K562 (cell line): ENCODE measurements around the gene DAAM1. TPM values are rescaled to one million over a fixed set of nuclear protein-coding genes. Genes with fewer than 3 reads are reported as not detected.

Source experiments
- ATAC-seq: fragments of 200-7000 bp; cut with Tn5 transposase; 3 replicates; pipeline ENCODE4 v1.9.1; 2020; ENCODE audit warnings: moderate library complexity
- BruUV-seq: library from RNA; stranded (reverse); fragments of 400-500 nt; replicated peaks from 2 replicates; lab custom pipeline; 2021; lab: Mats Ljungman, UMichigan
- CTCF ChIA-PET: fragments of 300-600 bp; formaldehyde crosslinking; extraction: SDS; loops from one replicate; lab custom pipeline; 2021; ENCODE audit warnings: low intra/inter-chr PET ratio; lab: Yijun Ruan, JAX
- POLR2A ChIA-PET: fragments of 300-600, 350-650 bp; sonication (Branson Sonifier 250); formaldehyde crosslinking; extraction: SDS; loops from one replicate; lab custom pipeline; 2021; ENCODE audit warnings: antibody characterized with exemption, inconsistent platforms; lab: Yijun Ruan, JAX
- DNase-seq, 4 experiments: peaks; one replicate each; pipeline versions ENCODE4 v3.0.0 to v3.0.0-alpha.2; 2011 to 2018; ENCODE audit warnings: low spot score in 3 of 4, mixed read lengths in 3 of 4; ENCODE audit errors: extremely low read depth in 1 of 4
- FAIRE-seq: peaks from 2 replicates; lab custom pipeline; 2011; peaks lifted over from hg19 to GRCh38; lab: Jason Lieb, UNC
- H2AFZ ChIP-seq: 2 replicates; pipeline ENCODE4 v1.6.0; 2011; ENCODE audit warnings: low read depth, low read length, control low read depth, inconsistent platforms
- H3K27ac ChIP-seq: fragments of 200-600 bp; 3 replicates; pipeline ENCODE4 v1.8.0; 2011; ENCODE audit warnings: low read depth, mild to moderate bottlenecking, control low read depth, inconsistent platforms, low read length, moderate library complexity, mixed read lengths; ENCODE audit errors: extremely low read depth
- H3K27me3 ChIP-seq, 2 experiments: fragments of 300-600 bp in 1 of 2; 2 replicates in 1 of 2; 3 replicates in 1 of 2; pipeline versions ENCODE4 v1.6.0 to v1.8.0; 2011; ENCODE audit warnings: inconsistent platforms in 2 of 2, low read length in 2 of 2, mild to moderate bottlenecking in 1 of 2, mixed read lengths in 1 of 2, moderate library complexity in 1 of 2; ENCODE audit not compliant: control insufficient read depth in 2 of 2, insufficient read depth in 2 of 2
- H3K36me3 ChIP-seq: fragments of 300-600 bp; 3 replicates; pipeline ENCODE4 v1.8.0; 2011; ENCODE audit warnings: mild to moderate bottlenecking, low read length, inconsistent platforms; ENCODE audit not compliant: control insufficient read depth, insufficient read depth
- H3K4me1 ChIP-seq, 2 experiments: fragments of 200-600 bp in 1 of 2; replicated peaks in 1 of 2; 2 replicates in 1 of 2; 3 replicates in 1 of 2; pipeline versions ENCODE4 v1.5.1 to v1.8.0; 2011; ENCODE audit warnings: inconsistent platforms in 2 of 2, low read length in 2 of 2, mild to moderate bottlenecking in 1 of 2, mixed read lengths in 1 of 2, moderate library complexity in 1 of 2; ENCODE audit not compliant: control insufficient read depth in 2 of 2, insufficient read depth in 2 of 2
- H3K4me2 ChIP-seq: 2 replicates; pipeline ENCODE4 v1.6.1; 2011; ENCODE audit warnings: low read length, control low read depth, inconsistent platforms, mixed read lengths; ENCODE audit not compliant: insufficient read depth
- H3K4me3 ChIP-seq: fragments of 200-600 bp; sonication (generic), shearing (Covaris generic); 2 replicates; pipeline ENCODE4 v1.5.1; 2016; ENCODE audit warnings: control low read depth, inconsistent platforms
- H3K79me2 ChIP-seq: fragments of 200-600 bp; 3 replicates; pipeline ENCODE4 v1.8.0; 2011; ENCODE audit warnings: low read length, inconsistent platforms; ENCODE audit not compliant: control insufficient read depth, insufficient read depth
- H3K9ac ChIP-seq, 2 experiments: 2 replicates each; pipeline versions ENCODE4 v1.6.0 to v1.6.1; 2011; ENCODE audit warnings: low read depth in 2 of 2, low read length in 2 of 2, control low read depth in 1 of 2, inconsistent platforms in 1 of 2, mild to moderate bottlenecking in 1 of 2, mixed read lengths in 1 of 2; ENCODE audit not compliant: insufficient read depth in 1 of 2
- H3K9me1 ChIP-seq: one replicate; pipeline ENCODE4 v1.6.0; 2011; ENCODE audit warnings: inconsistent platforms, mild to moderate bottlenecking, low read length, moderate library complexity; ENCODE audit not compliant: control insufficient read depth, insufficient read depth
- H3K9me3 ChIP-seq: replicated peaks from 2 replicates; pipeline ENCODE4 v1.5.1; 2011; ENCODE audit warnings: low read depth, low read length, inconsistent platforms; ENCODE audit not compliant: control insufficient read depth, insufficient read depth
- H4K20me1 ChIP-seq: replicated peaks from 2 replicates; pipeline ENCODE4 v1.6.1; 2011; ENCODE audit warnings: low read length, inconsistent platforms, mixed read lengths; ENCODE audit not compliant: control insufficient read depth, insufficient read depth
- CHD2 ChIP-seq: IDR thresholded peaks from 2 replicates; pipeline ENCODE4 v1.6.1; 2011; ENCODE audit warnings: low read depth, low read length
- HSF4 ChIP-seq: fragments of 250-450 bp; sonication (Bioruptor Pico); IDR thresholded peaks from 2 replicates; pipeline ENCODE4 v2.1.2; 2022; ENCODE audit warnings: mild to moderate bottlenecking, moderate library complexity, borderline replicate concordance
- PCBP2 ChIP-seq: fragments of 200-400 bp; formaldehyde crosslinking; IDR thresholded peaks from 2 replicates; pipeline ENCODE4 v1.6.1; 2018; ENCODE audit warnings: low read length, low read depth, mild to moderate bottlenecking, moderate library complexity; ENCODE audit not compliant: poor library complexity, severe bottlenecking
- STAT5B ChIP-seq: fragments of 250-450 bp; sonication (Bioruptor Pico); IDR thresholded peaks from 2 replicates; pipeline ENCODE4 v1.8.0; 2021; ENCODE audit warnings: mild to moderate bottlenecking, inconsistent platforms
- TEAD2 ChIP-seq: fragments of 450-650 bp; IDR thresholded peaks from 2 replicates; pipeline ENCODE4 v1.6.1; 2016; ENCODE audit warnings: missing genetic modification characterization, control low read depth, missing compliant biosample characterization
- XRCC5 ChIP-seq: fragments of 200-400 bp; formaldehyde crosslinking; IDR thresholded peaks from 2 replicates; pipeline ENCODE4 v1.6.1; 2017; ENCODE audit warnings: low read depth, mild to moderate bottlenecking, low read length
- whole genome bisulfite sequencing: fragments of 100-300 bp; shearing (Covaris generic); methylation state at CpG from one replicate; pipeline ENCODE4 v1.1.6; 2016; ENCODE audit warnings: low coverage, mixed read lengths; ENCODE audit not compliant: insufficient coverage; ENCODE audit errors: missing lambda C conversion rate; 5-methylcytosine and 5-hydroxymethylcytosine counted together
- in situ Hi-C: fragments of 300-500 bp; cut with MboI; formaldehyde crosslinking; loops from 4 replicates; pipeline ENCODE4 v1.15.0; 2018; ENCODE audit warnings: inconsistent platforms, mixed read lengths
- intact Hi-C: fragments of 100-400 bp; cut with micrococcal nuclease; formaldehyde crosslinking; loops from 2 replicates; pipeline ENCODE4 v1.14.2; 2022
- polyA plus RNA-seq, 8 experiments: library from polyadenylated mRNA; depleted of rRNA in 4 of 8; stranded (reverse) in 5 of 8; unstranded in 3 of 8; fragments of >200 nt; fragmentation: Nextera tagmentation in 2 of 8; fragmentation: Illumina TruSeq in 1 of 8; extraction: Ambion mirVana in 2 of 8; extraction: Trizol in 1 of 8; gene quantifications; 2 replicates each; pipeline versions ENCODE4 v1.2.1 to v1.2.3, GENCODE V29; 2011 to 2014; ENCODE audit warnings: inconsistent platforms in 1 of 8, missing spikeins in 1 of 8
- total RNA-seq, 7 experiments: library from RNA; depleted of rRNA in 6 of 7; stranded (reverse); fragments of >200 nt in 6 of 7; fragmentation: Illumina TruSeq in 2 of 7; extraction: Trizol in 2 of 7; gene quantifications; 2 replicates each; pipeline versions ENCODE4 v1.2.1 to v1.2.3, GENCODE V29; 2011 to 2021; ENCODE audit warnings: low replicate concordance in 1 of 7
- TF ChIP-seq, protein P1 (sequence below): fragments of 450-650 bp; IDR thresholded peaks from 2 replicates; pipeline ENCODE4 v1.6.1; 2016

The DAAM1 gene
- total and polyA plus RNA-seq, 9 of the 15 experiments (the other 6 are each of a cell fraction or from before 2014, with no cell fraction given), result 3.6 to 11.6 (median 6.7) TPM

DNA sequence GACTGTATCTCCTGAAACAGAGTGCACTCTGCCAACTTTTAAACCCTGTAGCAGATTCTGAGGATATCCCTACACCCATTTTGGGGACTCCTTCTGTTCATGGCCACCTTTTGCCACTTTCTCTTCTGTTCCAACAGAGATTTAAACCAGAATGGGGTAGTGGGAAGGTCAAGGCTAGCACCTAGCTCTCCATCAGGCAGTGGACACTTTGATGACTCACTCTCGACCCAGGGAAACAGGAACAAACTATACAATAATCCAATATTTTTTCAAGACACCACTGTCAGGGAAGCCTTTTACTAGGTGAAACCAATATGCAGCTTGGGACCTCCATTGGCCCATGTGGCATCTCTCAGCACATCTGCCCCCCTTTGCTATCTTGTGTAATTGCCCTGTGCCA is 103.6 kb downstream of the DAAM1 start:
- Histone ChIP-seq H3K79me2 (no peaks in the 10 kb centered on the region), H3K4me3 (no peak overlapping the region), H3K27me3 (no peaks in the 10 kb centered on the region), H3K4me2 (no peak overlapping the region), H3K4me1 (no peaks in the 10 kb centered on the region), H3K9me3 (no peaks in the 10 kb centered on the region), H3K9ac (no peak overlapping the region), H3K36me3 (0 out of 3 replicates have a peak, but pooled peaks cover 6% of the 10 kb centered on the region), H3K27ac (no peak overlapping the region), H3K9me1 (no peaks in the 10 kb centered on the region), H4K20me1 (no peaks in the 10 kb centered on the region), H2AFZ (no peak overlapping the region)
- intact Hi-C loops (no loop called here), in situ Hi-C loops (no loop called here)
- TF ChIP-seq TEAD2 (no peak), PCBP2 (no peak), STAT5B (CRISPR knock-in tag) (no peak), XRCC5 (no peak), HSF4 (no peak), CHD2 (no peak)
- TF ChIP-seq, protein P1, sequence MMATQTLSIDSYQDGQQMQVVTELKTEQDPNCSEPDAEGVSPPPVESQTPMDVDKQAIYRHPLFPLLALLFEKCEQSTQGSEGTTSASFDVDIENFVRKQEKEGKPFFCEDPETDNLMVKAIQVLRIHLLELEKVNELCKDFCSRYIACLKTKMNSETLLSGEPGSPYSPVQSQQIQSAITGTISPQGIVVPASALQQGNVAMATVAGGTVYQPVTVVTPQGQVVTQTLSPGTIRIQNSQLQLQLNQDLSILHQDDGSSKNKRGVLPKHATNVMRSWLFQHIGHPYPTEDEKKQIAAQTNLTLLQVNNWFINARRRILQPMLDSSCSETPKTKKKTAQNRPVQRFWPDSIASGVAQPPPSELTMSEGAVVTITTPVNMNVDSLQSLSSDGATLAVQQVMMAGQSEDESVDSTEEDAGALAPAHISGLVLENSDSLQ, result no peak
- WGBS, result 20% methylated on average over 1 of the region's 1 CpG
- POLR2A ChIA-PET, result no interaction called here
- no peak for ATAC-seq
- DNase-seq, result no peak
- FAIRE-seq, result no peak
- no TSS peak for BruUV-seq
- CTCF ChIA-PET, result no interaction called here
